Thoracic aorta (tissue), 2 donors: Measurements from ENCODE around the gene CCDC40. TPM values are rescaled to one million over a fixed set of nuclear protein-coding genes. Genes with fewer than 3 reads are reported as not detected.
"Not testable (repeated sequence)": the region's sequence is repeated elsewhere in the genome, so short reads cannot be mapped to it uniquely, and the experiment has no call there.

Experiments
- ATAC-seq: fragments of 150-250 bp; one replicate; pipeline ENCODE4 v1.8.0; 2017; ENCODE audit warnings: low read depth; ENCODE audit not compliant: insufficient number of reproducible peaks, low FRiP score
- DNase-seq: peaks from one replicate; pipeline ENCODE4 v3.0.0-alpha.2; 2020; ENCODE audit warnings: low spot score
- H3K27ac ChIP-seq, 2 donors: fragments of 200-600 bp; sonication (generic); 1 replicate in 1 of 2; 2 replicates in 1 of 2; pipeline ENCODE4 v1.5.1; 2016; ENCODE audit warnings: mild to moderate bottlenecking in 2 of 2, moderate library complexity in 2 of 2
- H3K27me3 ChIP-seq: fragments of 200-600 bp; sonication (generic); replicated peaks from 2 replicates; pipeline ENCODE4 v1.6.0; 2016; ENCODE audit warnings: mild to moderate bottlenecking; ENCODE audit not compliant: insufficient read depth
- H3K36me3 ChIP-seq: fragments of 200-600 bp; sonication (generic); one replicate; pipeline ENCODE4 v1.5.1; 2016
- H3K4me1 ChIP-seq, 2 donors: fragments of 200-600 bp; sonication (generic); 1 replicate in 1 of 2; 2 replicates in 1 of 2; pipeline versions ENCODE4 v1.5.1 to v1.6.0; 2016; ENCODE audit warnings: low read depth in 2 of 2, mild to moderate bottlenecking in 1 of 2; ENCODE audit not compliant: control insufficient read depth in 1 of 2
- H3K4me3 ChIP-seq: fragments of 200-600 bp; sonication (generic); 2 replicates; pipeline ENCODE4 v1.5.1; 2016; ENCODE audit warnings: mild to moderate bottlenecking
- H3K9me3 ChIP-seq: fragments of 200-600 bp; sonication (generic); 2 replicates; pipeline ENCODE4 v1.5.1; 2016
- CTCF ChIP-seq: fragments of 200-600 bp; sonication (generic); IDR thresholded peaks from one replicate; pipeline ENCODE4 v1.5.1; 2019; ENCODE audit warnings: antibody characterized with exemption
- total RNA-seq, 2 donors: library from RNA; depleted of rRNA; stranded (reverse); fragments of >200 nt; gene quantifications; one replicate each; pipeline versions ENCODE4 v1.1.0 to v1.2.3, GENCODE V29; 2016

Gene CCDC40
- total RNA-seq, 2 donors from 2014 or later = 4.4 to 6.5 TPM

DNA sequence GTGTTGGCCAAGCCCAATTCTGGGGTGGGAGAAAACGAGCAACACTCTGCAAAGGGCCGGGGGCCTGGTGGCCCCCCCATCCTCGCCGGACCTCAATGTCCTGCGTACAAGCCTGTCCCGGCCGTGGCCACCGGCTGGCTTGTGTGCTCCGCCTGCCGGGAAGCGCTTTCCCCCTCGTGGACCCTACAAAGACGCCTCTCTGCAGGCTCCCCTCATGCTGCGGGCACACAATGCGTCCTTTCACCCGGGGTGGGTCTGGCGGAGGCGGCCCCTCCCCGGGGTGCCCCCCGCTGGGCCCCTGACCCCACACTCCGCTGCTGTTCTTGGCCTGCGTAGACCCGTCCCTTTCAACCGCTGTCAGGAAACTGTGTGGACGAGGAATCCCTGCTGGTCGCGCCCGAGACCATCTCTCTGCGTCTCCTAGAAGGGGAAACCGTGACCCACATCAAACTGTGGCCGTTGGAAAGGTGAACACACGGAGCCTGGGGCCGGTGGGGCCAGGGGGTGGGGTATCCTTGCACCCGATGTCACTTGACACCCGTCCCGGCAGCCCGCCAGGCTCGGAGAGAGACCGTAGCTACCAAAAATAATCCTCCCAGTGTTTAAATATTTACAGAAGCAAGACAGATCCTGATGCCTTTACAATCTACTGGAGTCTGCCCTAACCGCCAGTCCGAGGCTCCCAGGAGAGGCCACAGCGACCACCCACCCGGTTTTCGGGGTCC is 44.4 kb upstream of the CCDC40 start:
- Histone ChIP-seq H3K9me3 (no peaks in the 10 kb centered on the region), H3K27ac (no peak overlapping the region), H3K4me1 (peaks cover 15 to 17% of the 10 kb centered on the region in 2 donors), H3K36me3 (no peaks in the 10 kb centered on the region), H3K27me3 (no peaks in the 10 kb centered on the region), H3K4me3 (peak overlapping the region; percentile 67)
- ATAC-seq (no peak), DNase-seq (no peak)
- TF ChIP-seq CTCF = no peak

DNA sequence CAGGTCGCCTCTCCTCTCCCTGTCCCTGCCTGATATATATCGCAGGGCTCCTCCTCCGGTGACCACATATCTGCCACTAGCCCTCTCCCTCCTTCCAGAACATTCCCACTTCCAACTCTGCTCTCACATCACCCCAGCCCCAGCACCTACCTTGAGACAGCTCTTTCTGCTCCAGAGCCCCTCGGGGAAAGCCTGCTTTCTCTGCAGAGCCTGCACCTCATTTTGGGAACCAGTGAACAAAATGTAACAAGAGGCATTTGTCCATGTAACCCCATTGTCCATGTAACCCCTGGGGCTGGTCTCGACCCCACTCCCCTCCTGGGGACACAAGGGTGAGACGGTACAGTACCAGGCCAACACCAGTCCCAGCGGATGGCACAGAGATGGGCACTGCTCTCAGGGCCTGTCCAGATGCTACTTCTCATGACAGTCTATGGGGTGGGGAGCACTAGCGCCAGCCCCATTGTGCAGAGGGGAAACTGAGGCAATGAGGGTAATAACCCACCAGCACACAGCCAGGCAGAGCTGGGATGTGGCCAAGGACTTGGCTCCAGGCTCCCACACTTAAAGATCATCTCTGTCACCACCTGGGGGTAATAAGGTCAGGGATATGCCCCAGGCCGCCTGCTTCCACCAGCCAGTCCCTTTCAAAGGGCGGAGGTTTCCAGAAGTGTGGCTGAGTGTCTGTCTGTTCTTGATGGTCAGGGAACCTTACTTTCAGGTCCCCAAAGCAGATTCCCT is 43.6 kb upstream of the CCDC40 start:
- no peak for TF ChIP-seq CTCF
- H3K4me1 ChIP-seq = peaks cover 15 to 17% of the 10 kb centered on the region in 2 donors
- H3K27ac ChIP-seq = no peak overlapping the region
- H3K4me3 ChIP-seq = no peak overlapping the region
- H3K9me3 ChIP-seq = no peaks in the 10 kb centered on the region
- ATAC-seq = no peak
- no peak for DNase-seq
- no peaks in the 10 kb centered on the region for H3K36me3 ChIP-seq
- no peaks in the 10 kb centered on the region for H3K27me3 ChIP-seq

- TF ChIP-seq CTCF = no peak
- peaks cover 11 to 12% of the 10 kb centered on the region in 2 donors for H3K4me1 ChIP-seq
- H3K9me3 ChIP-seq = no peaks in the 10 kb centered on the region
- H3K4me3 ChIP-seq = no peak overlapping the region
- H3K36me3 ChIP-seq = no peaks in the 10 kb centered on the region
- DNase-seq (no peak), ATAC-seq (no peak)
- no peaks in the 10 kb centered on the region for H3K27me3 ChIP-seq
- no peak overlapping the region for H3K27ac ChIP-seq
Observed at GRCh38 chr17:79993390-79994227, 42.8 kb upstream of the CCDC40 start.

DNA sequence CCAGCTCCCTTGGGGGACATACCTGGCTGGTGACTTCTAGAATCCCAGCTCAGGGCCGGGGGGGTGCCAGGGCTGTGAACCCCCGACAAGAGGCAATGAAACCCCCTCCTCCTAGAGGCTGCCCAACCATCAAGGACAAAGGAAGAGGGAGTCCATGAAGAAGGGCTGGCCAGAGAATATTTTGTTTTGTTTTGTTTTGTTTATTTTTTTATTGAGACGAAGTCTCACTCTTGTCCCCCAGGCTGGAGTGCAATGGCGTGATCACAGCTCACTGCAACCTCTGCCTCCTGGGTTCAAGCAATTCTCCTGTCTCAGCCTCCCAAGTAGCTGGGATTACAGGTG is 42.2 kb upstream of the CCDC40 start:
- peaks cover 11 to 12% of the 10 kb centered on the region in 2 donors for H3K4me1 ChIP-seq
- not testable (repeated sequence) for H3K36me3 ChIP-seq, H3K27me3 ChIP-seq, H3K27ac ChIP-seq, H3K4me3 ChIP-seq, H3K9me3 ChIP-seq, DNase-seq, ATAC-seq

- Histone ChIP-seq H3K9me3 (no peaks in the 10 kb centered on the region), H3K4me3 (no peak overlapping the region), H3K4me1 (peaks cover 11 to 12% of the 10 kb centered on the region in 2 donors), H3K27me3 (no peaks in the 10 kb centered on the region), H3K36me3 (no peaks in the 10 kb centered on the region), H3K27ac (no peak overlapping the region)
- no peak for TF ChIP-seq CTCF
- no peak for ATAC-seq
- DNase-seq = no peak
Observed at GRCh38 chr17:79994602-79995001, 41.8 kb upstream of the CCDC40 start.
